Measurements from ENCODE around the gene MYLK4.

The MYLK4 gene

GRCh38 chr6:2750832-2751231 is at the start of gene MYLK4:
TSS of gene MYLK4 (minus strand) at chr6:2750922. CDS start at chr6:2749294, 1,628 bp downstream.
- no peak for DNase-seq

GRCh38 chr6:2799936-2800527 is 49.3 kb upstream of the MYLK4 start:
- no peak for DNase-seq

GRCh38 chr6:2798586-2799134 is 47.9 kb upstream of the MYLK4 start:
- no peak for DNase-seq

- no peak for DNase-seq
Measured at GRCh38 chr6:2797564-2798031, 46.9 kb upstream of the MYLK4 start.

GRCh38 chr6:2796861-2797260 is 46.1 kb upstream of the MYLK4 start:
- DNase-seq: no peak

GRCh38 chr6:2795956-2796355 is 45.2 kb upstream of the MYLK4 start:
- DNase-seq: no peak

- no peak for DNase-seq
Measured at GRCh38 chr6:2795162-2795561, 44.4 kb upstream of the MYLK4 start.

GRCh38 chr6:2794171-2794730 is 43.5 kb upstream of the MYLK4 start:
- no peak for DNase-seq

- peak in 3 of 6 experiments; percentile 10 to 37 (median 14) for DNase-seq
Measured at GRCh38 chr6:2793534-2794151, 42.9 kb upstream of the MYLK4 start.

GRCh38 chr6:2792330-2793110 is 41.8 kb upstream of the MYLK4 start:
- no peak for DNase-seq

- DNase-seq: no peak
Measured at GRCh38 chr6:2791450-2791974, 40.8 kb upstream of the MYLK4 start.

- peak; percentile 5 to 64 (median 34) for DNase-seq
Measured at GRCh38 chr6:2790588-2791449, 40.1 kb upstream of the MYLK4 start.

GRCh38 chr6:2786269-2786668 is 35.5 kb upstream of the MYLK4 start:
- no peak for DNase-seq

- no peak for DNase-seq
Measured at GRCh38 chr6:2784930-2785329, 34.2 kb upstream of the MYLK4 start.

GRCh38 chr6:2784061-2784460 is 33.3 kb upstream of the MYLK4 start:
- DNase-seq: no peak

- DNase-seq: no peak
Measured at GRCh38 chr6:2783188-2783963, 32.7 kb upstream of the MYLK4 start.

GRCh38 chr6:2782825-2783187 is 32.1 kb upstream of the MYLK4 start:
- no peak for DNase-seq

- no peak for DNase-seq
Measured at GRCh38 chr6:2782356-2782708, 31.6 kb upstream of the MYLK4 start.

- no peak for DNase-seq
Measured at GRCh38 chr6:2781685-2782355, 31.1 kb upstream of the MYLK4 start.

GRCh38 chr6:2780102-2780737 is 29.5 kb upstream of the MYLK4 start:
- no peak for DNase-seq

Measured in stimulated activated naive CD4-positive, alpha-beta T cell (primary cell).